ENCODE data around the gene DCTN4.

- TF ChIP-seq CTCF (conservative IDR thresholded peaks at IDR 0.05; ENCODE audit: low read length) (no peak), EZH2phosphoT487 (IDR thresholded peaks at IDR 0.05; ENCODE audit: borderline replicate concordance, low read depth, low read length) (no peak)
Measured at GRCh38 chr5:150671509-150672236, 87.1 kb downstream of the DCTN4 start.
